ENCODE data around the gene ASTN2.

GRCh38 chr9:116395699-116396037 lies 1019.2 kb downstream of the ASTN2 start:
- TF ChIP-seq, protein P1, sequence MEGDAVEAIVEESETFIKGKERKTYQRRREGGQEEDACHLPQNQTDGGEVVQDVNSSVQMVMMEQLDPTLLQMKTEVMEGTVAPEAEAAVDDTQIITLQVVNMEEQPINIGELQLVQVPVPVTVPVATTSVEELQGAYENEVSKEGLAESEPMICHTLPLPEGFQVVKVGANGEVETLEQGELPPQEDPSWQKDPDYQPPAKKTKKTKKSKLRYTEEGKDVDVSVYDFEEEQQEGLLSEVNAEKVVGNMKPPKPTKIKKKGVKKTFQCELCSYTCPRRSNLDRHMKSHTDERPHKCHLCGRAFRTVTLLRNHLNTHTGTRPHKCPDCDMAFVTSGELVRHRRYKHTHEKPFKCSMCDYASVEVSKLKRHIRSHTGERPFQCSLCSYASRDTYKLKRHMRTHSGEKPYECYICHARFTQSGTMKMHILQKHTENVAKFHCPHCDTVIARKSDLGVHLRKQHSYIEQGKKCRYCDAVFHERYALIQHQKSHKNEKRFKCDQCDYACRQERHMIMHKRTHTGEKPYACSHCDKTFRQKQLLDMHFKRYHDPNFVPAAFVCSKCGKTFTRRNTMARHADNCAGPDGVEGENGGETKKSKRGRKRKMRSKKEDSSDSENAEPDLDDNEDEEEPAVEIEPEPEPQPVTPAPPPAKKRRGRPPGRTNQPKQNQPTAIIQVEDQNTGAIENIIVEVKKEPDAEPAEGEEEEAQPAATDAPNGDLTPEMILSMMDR (IDR thresholded peaks at IDR 0.05): no peak
- no peak for TF ChIP-seq POLR2A (IDR thresholded peaks at IDR 0.05)

Measured in right lobe of liver (tissue), 4 donors.